Measurements from ENCODE around the gene ORC4.

ORC4 gene

GRCh38 chr2:147904051-147904450 is 116.5 kb downstream of the ORC4 start:
- no peak overlapping the region for H3K27ac Mint-ChIP-seq
- no peak for DNase-seq
- H3K9me3 Mint-ChIP-seq: peaks cover 7% of the 10 kb centered on the region
- H3K4me3 Mint-ChIP-seq: no peak overlapping the region
- H3K36me3 Mint-ChIP-seq (ENCODE audit: low read depth): peaks cover 36% of the 10 kb centered on the region
- TF ChIP-seq CTCF (IDR thresholded peaks at IDR 0.05): no peak
- no peaks in the 10 kb centered on the region for H3K27me3 Mint-ChIP-seq (ENCODE audit: low read depth, poor library complexity)
- no peaks in the 10 kb centered on the region for H3K4me1 Mint-ChIP-seq

- Mint-ChIP-seq H3K4me1 (peaks cover 24% of the 10 kb centered on the region), H3K36me3 (ENCODE audit: low read depth) (no peaks in the 10 kb centered on the region), H3K27me3 (ENCODE audit: low read depth, poor library complexity) (no peaks in the 10 kb centered on the region), H3K4me3 (no peak overlapping the region), H3K27ac (no peak overlapping the region), H3K9me3 (no peaks in the 10 kb centered on the region)
- no peak for TF ChIP-seq CTCF (IDR thresholded peaks at IDR 0.05)
- no peak for DNase-seq
Measured at GRCh38 chr2:147888680-147889079, 131.9 kb downstream of the ORC4 start.

GRCh38 chr2:147886136-147886535 is 134.4 kb downstream of the ORC4 start:
- Mint-ChIP-seq H3K27me3 (ENCODE audit: low read depth, poor library complexity) (peaks cover 4% of the 10 kb centered on the region), H3K9me3 (no peaks in the 10 kb centered on the region), H3K4me3 (no peak overlapping the region), H3K27ac (no peak overlapping the region), H3K4me1 (peaks cover 24% of the 10 kb centered on the region), H3K36me3 (ENCODE audit: low read depth) (no peaks in the 10 kb centered on the region)
- TF ChIP-seq CTCF (IDR thresholded peaks at IDR 0.05): no peak
- DNase-seq: no peak

GRCh38 chr2:147884830-147885229 is 135.7 kb downstream of the ORC4 start:
- H3K27me3 Mint-ChIP-seq (ENCODE audit: low read depth, poor library complexity): peaks cover 4% of the 10 kb centered on the region

GRCh38 chr2:147882631-147883030 is 137.9 kb downstream of the ORC4 start:
- Mint-ChIP-seq H3K27ac (no peak overlapping the region), H3K4me3 (no peak overlapping the region), H3K27me3 (ENCODE audit: low read depth, poor library complexity) (peaks cover 4% of the 10 kb centered on the region), H3K36me3 (ENCODE audit: low read depth) (peaks cover 6% of the 10 kb centered on the region), H3K4me1 (peaks cover 17% of the 10 kb centered on the region), H3K9me3 (no peaks in the 10 kb centered on the region)
- DNase-seq: no peak
- no peak for TF ChIP-seq CTCF (IDR thresholded peaks at IDR 0.05)

More at GRCh38 chr2:147884830-147885229, 135.7 kb downstream of the ORC4 start:
- DNase-seq: no peak
- Mint-ChIP-seq H3K4me1 (peaks cover 24% of the 10 kb centered on the region), H3K9me3 (no peaks in the 10 kb centered on the region), H3K4me3 (no peak overlapping the region), H3K36me3 (ENCODE audit: low read depth) (no peaks in the 10 kb centered on the region), H3K27ac (peak overlapping the region; percentile 3)
- TF ChIP-seq CTCF (IDR thresholded peaks at IDR 0.05): no peak

All from nephron progenitor cell (in vitro differentiated cells).